WTC11 (cell line): ENCODE data around the gene NR1H2.

Source experiments
- CBFB ChIP-seq: sonication (generic); formaldehyde crosslinking; IDR thresholded peaks from 2 replicates; pipeline ENCODE4 v1.8.1; 2022; ENCODE audit warnings: mild to moderate bottlenecking, low read depth, missing genetic modification reagents
- CTCF ChIP-seq: fragments of 200-600 bp; IDR thresholded peaks from 2 replicates; pipeline ENCODE4 v1.8.0; 2022; ENCODE audit warnings: antibody characterized with exemption
- FOXJ3 ChIP-seq: sonication (generic); formaldehyde crosslinking; IDR thresholded peaks from 2 replicates; pipeline ENCODE4 v1.9.0; 2021; ENCODE audit warnings: missing genetic modification reagents, mild to moderate bottlenecking, borderline replicate concordance
- JAZF1 ChIP-seq: fragments of 250-450 bp; sonication (Bioruptor Pico); IDR thresholded peaks from 2 replicates; pipeline ENCODE4 v1.9.0; 2021; ENCODE audit warnings: moderate library complexity, mild to moderate bottlenecking, inconsistent platforms
- JUN ChIP-seq: sonication (generic); formaldehyde crosslinking; IDR thresholded peaks from 2 replicates; pipeline ENCODE4 v1.8.0; 2023; ENCODE audit warnings: mild to moderate bottlenecking, missing genetic modification reagents
- MAX ChIP-seq: sonication (generic); formaldehyde crosslinking; IDR thresholded peaks from 2 replicates; pipeline ENCODE4 v1.8.0; 2022; ENCODE audit warnings: mild to moderate bottlenecking, missing genetic modification reagents
- NR1H2 ChIP-seq: sonication (generic); formaldehyde crosslinking; IDR thresholded peaks from 2 replicates; pipeline ENCODE4 v1.9.0; 2021; ENCODE audit warnings: mild to moderate bottlenecking, moderate library complexity, missing genetic modification reagents
- TEAD4 ChIP-seq: sonication (generic); formaldehyde crosslinking; IDR thresholded peaks from 2 replicates; pipeline ENCODE4 v1.8.0; 2022; ENCODE audit warnings: mild to moderate bottlenecking, missing genetic modification reagents
- TF ChIP-seq, protein P1 (sequence below): sonication (generic); formaldehyde crosslinking; IDR thresholded peaks from 2 replicates; pipeline ENCODE4 v1.8.1; 2023; ENCODE audit warnings: mild to moderate bottlenecking, missing genetic modification reagents, moderate library complexity
- TF ChIP-seq, protein P2 (sequence below): fragments of 250-450 bp; sonication (Bioruptor Pico); IDR thresholded peaks from 2 replicates; pipeline ENCODE4 v1.9.0; 2021; ENCODE audit warnings: mild to moderate bottlenecking, borderline replicate concordance

DNA sequence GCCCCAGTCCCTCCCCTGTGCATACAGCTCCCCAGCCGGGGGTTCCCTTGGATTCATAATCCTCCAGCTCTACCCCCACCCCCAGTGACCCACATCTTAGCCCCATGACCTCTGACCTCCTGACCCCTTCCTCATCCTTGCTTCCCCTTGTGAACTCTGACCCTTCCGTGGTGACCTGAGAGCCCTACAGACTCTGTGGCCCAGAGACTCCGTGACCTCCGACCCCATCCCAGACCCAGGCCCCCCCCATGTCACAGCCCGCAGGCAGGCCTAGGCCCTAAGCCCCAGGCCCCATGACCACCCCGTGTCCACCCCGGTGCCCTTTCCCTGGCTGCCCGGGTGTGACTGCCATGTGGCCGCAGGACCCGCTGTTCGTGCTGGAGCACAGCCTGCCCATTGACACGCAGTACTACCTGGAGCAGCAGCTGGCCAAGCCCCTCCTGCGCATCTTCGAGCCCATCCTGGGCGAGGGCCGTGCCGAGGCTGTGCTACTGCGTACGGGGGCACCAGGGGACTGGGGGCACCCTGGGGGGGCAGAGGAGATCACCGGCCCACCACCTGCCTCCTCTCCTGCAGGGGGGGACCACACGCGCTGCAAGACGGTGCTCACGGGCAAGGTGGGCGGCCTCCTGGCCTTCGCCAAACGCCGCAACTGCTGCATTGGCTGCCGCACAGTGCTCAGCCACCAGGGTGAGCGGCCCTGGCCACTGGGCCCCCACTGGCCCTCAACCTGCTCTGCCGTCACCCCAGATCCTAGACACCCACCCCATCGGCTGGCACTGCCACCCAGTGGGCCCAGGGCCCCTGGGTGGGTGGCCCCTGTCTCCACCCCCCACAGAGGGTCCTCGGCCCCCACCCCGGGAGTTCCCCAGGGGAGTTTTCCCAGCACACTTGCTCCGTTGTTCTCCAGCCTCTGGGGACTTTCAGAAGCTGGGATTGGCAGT lies 40.0 kb downstream of the NR1H2 start:
- TF ChIP-seq MAX (CRISPR knock-in tag) (no peak), JUN (no peak), CTCF (no peak), NR1H2 (CRISPR knock-in tag) (no peak), JAZF1 (CRISPR knock-in tag) (no peak), FOXJ3 (CRISPR knock-in tag) (no peak), CBFB (CRISPR knock-in tag) (no peak), TEAD4 (CRISPR knock-in tag) (no peak)
- TF ChIP-seq, protein P1, sequence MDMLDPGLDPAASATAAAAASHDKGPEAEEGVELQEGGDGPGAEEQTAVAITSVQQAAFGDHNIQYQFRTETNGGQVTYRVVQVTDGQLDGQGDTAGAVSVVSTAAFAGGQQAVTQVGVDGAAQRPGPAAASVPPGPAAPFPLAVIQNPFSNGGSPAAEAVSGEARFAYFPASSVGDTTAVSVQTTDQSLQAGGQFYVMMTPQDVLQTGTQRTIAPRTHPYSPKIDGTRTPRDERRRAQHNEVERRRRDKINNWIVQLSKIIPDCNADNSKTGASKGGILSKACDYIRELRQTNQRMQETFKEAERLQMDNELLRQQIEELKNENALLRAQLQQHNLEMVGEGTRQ: no peak
- TF ChIP-seq, protein P2, sequence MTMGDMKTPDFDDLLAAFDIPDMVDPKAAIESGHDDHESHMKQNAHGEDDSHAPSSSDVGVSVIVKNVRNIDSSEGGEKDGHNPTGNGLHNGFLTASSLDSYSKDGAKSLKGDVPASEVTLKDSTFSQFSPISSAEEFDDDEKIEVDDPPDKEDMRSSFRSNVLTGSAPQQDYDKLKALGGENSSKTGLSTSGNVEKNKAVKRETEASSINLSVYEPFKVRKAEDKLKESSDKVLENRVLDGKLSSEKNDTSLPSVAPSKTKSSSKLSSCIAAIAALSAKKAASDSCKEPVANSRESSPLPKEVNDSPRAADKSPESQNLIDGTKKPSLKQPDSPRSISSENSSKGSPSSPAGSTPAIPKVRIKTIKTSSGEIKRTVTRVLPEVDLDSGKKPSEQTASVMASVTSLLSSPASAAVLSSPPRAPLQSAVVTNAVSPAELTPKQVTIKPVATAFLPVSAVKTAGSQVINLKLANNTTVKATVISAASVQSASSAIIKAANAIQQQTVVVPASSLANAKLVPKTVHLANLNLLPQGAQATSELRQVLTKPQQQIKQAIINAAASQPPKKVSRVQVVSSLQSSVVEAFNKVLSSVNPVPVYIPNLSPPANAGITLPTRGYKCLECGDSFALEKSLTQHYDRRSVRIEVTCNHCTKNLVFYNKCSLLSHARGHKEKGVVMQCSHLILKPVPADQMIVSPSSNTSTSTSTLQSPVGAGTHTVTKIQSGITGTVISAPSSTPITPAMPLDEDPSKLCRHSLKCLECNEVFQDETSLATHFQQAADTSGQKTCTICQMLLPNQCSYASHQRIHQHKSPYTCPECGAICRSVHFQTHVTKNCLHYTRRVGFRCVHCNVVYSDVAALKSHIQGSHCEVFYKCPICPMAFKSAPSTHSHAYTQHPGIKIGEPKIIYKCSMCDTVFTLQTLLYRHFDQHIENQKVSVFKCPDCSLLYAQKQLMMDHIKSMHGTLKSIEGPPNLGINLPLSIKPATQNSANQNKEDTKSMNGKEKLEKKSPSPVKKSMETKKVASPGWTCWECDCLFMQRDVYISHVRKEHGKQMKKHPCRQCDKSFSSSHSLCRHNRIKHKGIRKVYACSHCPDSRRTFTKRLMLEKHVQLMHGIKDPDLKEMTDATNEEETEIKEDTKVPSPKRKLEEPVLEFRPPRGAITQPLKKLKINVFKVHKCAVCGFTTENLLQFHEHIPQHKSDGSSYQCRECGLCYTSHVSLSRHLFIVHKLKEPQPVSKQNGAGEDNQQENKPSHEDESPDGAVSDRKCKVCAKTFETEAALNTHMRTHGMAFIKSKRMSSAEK: no peak
